ENCODE results near the gene STIM1.

The STIM1 gene

DNA sequence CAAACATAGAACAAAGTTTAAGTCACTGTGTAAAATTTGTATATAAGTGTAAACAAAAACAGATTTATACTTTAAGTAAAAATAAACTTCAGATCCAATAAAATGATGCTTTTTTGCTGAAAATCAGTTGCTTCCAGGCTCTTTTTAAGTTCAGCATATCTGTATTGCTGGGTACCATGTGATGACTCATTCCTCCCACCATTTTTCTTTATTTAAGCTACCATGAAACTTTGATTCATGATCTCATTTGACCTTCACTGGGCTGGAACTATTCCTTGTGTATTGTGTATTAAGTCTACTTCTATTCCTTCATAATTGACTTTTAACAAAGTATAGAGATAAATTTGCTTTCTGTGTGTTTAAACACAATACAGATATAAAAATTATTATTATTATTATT, 192.9 kb downstream of the STIM1 start:
- no peak for TF ChIP-seq ZFP3 (CRISPR knock-in tag; IDR thresholded peaks at IDR 0.05)
- no peak for TF ChIP-seq ZNF565 (CRISPR knock-in tag; conservative IDR thresholded peaks at IDR 0.05; ENCODE audit: low read depth)
- TF ChIP-seq PPARA (CRISPR knock-in tag; IDR thresholded peaks at IDR 0.05; ENCODE audit: borderline replicate concordance), result no peak
- TF ChIP-seq TCF4 (CRISPR knock-in tag; IDR thresholded peaks at IDR 0.05; ENCODE audit: borderline replicate concordance), result no peak
- no peak for TF ChIP-seq ESRRG (CRISPR knock-in tag; IDR thresholded peaks at IDR 0.05)
- TF ChIP-seq, protein P1, sequence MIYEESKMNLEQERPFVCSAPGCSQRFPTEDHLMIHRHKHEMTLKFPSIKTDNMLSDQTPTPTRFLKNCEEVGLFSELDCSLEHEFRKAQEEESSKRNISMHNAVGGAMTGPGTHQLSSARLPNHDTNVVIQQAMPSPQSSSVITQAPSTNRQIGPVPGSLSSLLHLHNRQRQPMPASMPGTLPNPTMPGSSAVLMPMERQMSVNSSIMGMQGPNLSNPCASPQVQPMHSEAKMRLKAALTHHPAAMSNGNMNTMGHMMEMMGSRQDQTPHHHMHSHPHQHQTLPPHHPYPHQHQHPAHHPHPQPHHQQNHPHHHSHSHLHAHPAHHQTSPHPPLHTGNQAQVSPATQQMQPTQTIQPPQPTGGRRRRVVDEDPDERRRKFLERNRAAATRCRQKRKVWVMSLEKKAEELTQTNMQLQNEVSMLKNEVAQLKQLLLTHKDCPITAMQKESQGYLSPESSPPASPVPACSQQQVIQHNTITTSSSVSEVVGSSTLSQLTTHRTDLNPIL (CRISPR knock-in tag; IDR thresholded peaks at IDR 0.05; ENCODE audit: low read depth), result no peak
- no peak for TF ChIP-seq ARNTL (CRISPR knock-in tag; IDR thresholded peaks at IDR 0.05; ENCODE audit: borderline replicate concordance, low read depth)
- TF ChIP-seq SNAI2 (CRISPR knock-in tag; IDR thresholded peaks at IDR 0.05), result no peak
- TF ChIP-seq, protein P2, sequence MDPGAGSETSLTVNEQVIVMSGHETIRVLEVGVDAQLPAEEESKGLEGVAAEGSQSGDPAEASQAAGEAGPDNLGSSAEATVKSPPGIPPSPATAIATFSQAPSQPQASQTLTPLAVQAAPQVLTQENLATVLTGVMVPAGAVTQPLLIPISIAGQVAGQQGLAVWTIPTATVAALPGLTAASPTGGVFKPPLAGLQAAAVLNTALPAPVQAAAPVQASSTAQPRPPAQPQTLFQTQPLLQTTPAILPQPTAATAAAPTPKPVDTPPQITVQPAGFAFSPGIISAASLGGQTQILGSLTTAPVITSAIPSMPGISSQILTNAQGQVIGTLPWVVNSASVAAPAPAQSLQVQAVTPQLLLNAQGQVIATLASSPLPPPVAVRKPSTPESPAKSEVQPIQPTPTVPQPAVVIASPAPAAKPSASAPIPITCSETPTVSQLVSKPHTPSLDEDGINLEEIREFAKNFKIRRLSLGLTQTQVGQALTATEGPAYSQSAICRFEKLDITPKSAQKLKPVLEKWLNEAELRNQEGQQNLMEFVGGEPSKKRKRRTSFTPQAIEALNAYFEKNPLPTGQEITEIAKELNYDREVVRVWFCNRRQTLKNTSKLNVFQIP (CRISPR knock-in tag; IDR thresholded peaks at IDR 0.05; ENCODE audit: borderline replicate concordance, low read depth), result no peak
- TF ChIP-seq CSRNP3 (CRISPR knock-in tag; IDR thresholded peaks at IDR 0.05), result no peak
- TF ChIP-seq ZNF70 (CRISPR knock-in tag; IDR thresholded peaks at IDR 0.05), result no peak
- no peak for TF ChIP-seq RARB (CRISPR knock-in tag; IDR thresholded peaks at IDR 0.05)
- no peak for TF ChIP-seq GLIS3 (CRISPR knock-in tag; IDR thresholded peaks at IDR 0.05)
- no peak for TF ChIP-seq TOX (CRISPR knock-in tag; IDR thresholded peaks at IDR 0.05; ENCODE audit: borderline replicate concordance)
- no peak for TF ChIP-seq ZFP30 (CRISPR knock-in tag; IDR thresholded peaks at IDR 0.05)
- no peak for TF ChIP-seq OSR1 (CRISPR knock-in tag; IDR thresholded peaks at IDR 0.05)
- no peak for ATAC-seq

GRCh38 chr11:4049006-4049405, 193.5 kb downstream of the STIM1 start:
- TF ChIP-seq PATZ1 (CRISPR knock-in tag; IDR thresholded peaks at IDR 0.05; ENCODE audit: borderline replicate concordance), result no peak
- no peak for TF ChIP-seq ZFP3 (CRISPR knock-in tag; IDR thresholded peaks at IDR 0.05)
- TF ChIP-seq OSR1 (CRISPR knock-in tag; IDR thresholded peaks at IDR 0.05), result no peak
- no peak for TF ChIP-seq CSDC2 (CRISPR knock-in tag; IDR thresholded peaks at IDR 0.05)
- TF ChIP-seq TSHZ2 (CRISPR knock-in tag; IDR thresholded peaks at IDR 0.05), result no peak
- no peak for TF ChIP-seq ZC3H10 (CRISPR knock-in tag; IDR thresholded peaks at IDR 0.05)
- TF ChIP-seq GLIS3 (CRISPR knock-in tag; IDR thresholded peaks at IDR 0.05), result no peak
- TF ChIP-seq, protein P1 (CRISPR knock-in tag; IDR thresholded peaks at IDR 0.05; ENCODE audit: low read depth), result no peak
- no peak for TF ChIP-seq ZNF565 (CRISPR knock-in tag; conservative IDR thresholded peaks at IDR 0.05; ENCODE audit: low read depth)
- TF ChIP-seq BACH2 (CRISPR knock-in tag; IDR thresholded peaks at IDR 0.05; ENCODE audit: borderline replicate concordance), result no peak
- TF ChIP-seq ZNF70 (CRISPR knock-in tag; IDR thresholded peaks at IDR 0.05), result no peak
- TF ChIP-seq, protein P2 (CRISPR knock-in tag; IDR thresholded peaks at IDR 0.05; ENCODE audit: borderline replicate concordance, low read depth), result no peak
- no peak for TF ChIP-seq SNAI2 (CRISPR knock-in tag; IDR thresholded peaks at IDR 0.05)
- TF ChIP-seq ZNF8 (CRISPR knock-in tag; IDR thresholded peaks at IDR 0.05), result no peak
- no peak for TF ChIP-seq ZFP30 (CRISPR knock-in tag; IDR thresholded peaks at IDR 0.05)
- ATAC-seq, result no peak

Measured in SK-N-SH treated with all-trans-retinoic acid at 6 μM for 48 hours (cell line).